Nephron progenitor cell (in vitro differentiated cells): Measurements from ENCODE around the gene EEF1AKMT3.

Experiments
- DNase-seq: peaks from one replicate; pipeline ENCODE4 v3.0.0; 2021
- H3K27ac Mint-ChIP-seq: 2 replicates; pipeline ENCODE4 v1.8.0; 2021; ENCODE audit warnings: mild to moderate bottlenecking, moderate library complexity, mixed read lengths
- H3K27me3 Mint-ChIP-seq: 2 replicates; pipeline ENCODE4 v1.8.0; 2021; ENCODE audit warnings: mild to moderate bottlenecking, low read depth, mixed read lengths; ENCODE audit not compliant: poor library complexity
- H3K36me3 Mint-ChIP-seq: 2 replicates; pipeline ENCODE4 v1.8.0; 2021; ENCODE audit warnings: low read depth, mixed read lengths
- H3K4me1 Mint-ChIP-seq: 2 replicates; pipeline ENCODE4 v1.8.0; 2021; ENCODE audit warnings: mixed read lengths
- H3K4me3 Mint-ChIP-seq: 2 replicates; pipeline ENCODE4 v1.8.0; 2021; ENCODE audit warnings: mild to moderate bottlenecking, moderate library complexity, mixed read lengths
- H3K9me3 Mint-ChIP-seq: 2 replicates; pipeline ENCODE4 v1.8.0; 2021; ENCODE audit warnings: mild to moderate bottlenecking, moderate library complexity, mixed read lengths
- CTCF ChIP-seq: fragments of 200-600 bp; sonication (generic); IDR thresholded peaks from 2 replicates; pipeline ENCODE4 v1.5.0; 2021; ENCODE audit warnings: antibody characterized with exemption

EEF1AKMT3 gene

DNA sequence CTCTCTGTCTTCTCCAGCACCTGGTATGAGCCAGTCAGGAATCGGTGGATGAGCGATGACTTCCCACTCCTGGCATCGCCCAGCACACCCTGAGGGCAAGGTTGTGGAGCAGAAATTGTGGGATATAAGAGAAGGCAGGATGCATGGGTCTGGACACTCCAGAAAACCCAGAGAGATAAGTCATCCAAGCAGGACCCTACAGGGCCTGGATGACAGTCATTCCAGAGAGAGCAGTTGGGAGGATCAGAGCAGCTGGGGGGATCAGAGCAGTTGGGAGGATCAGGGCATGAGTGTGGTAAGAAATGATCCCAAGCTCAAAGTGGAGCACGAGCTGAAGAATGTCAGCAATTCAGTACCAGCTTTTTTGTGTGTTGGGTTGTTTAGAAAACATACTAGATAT lies 37.8 kb upstream of the EEF1AKMT3 start:
- no peak for DNase-seq
- Mint-ChIP-seq H3K27ac (no peak overlapping the region), H3K9me3 (peaks cover 8% of the 10 kb centered on the region), H3K36me3 (no peaks in the 10 kb centered on the region), H3K4me1 (peaks cover 23% of the 10 kb centered on the region), H3K4me3 (no peak overlapping the region), H3K27me3 (peaks cover 98% of the 10 kb centered on the region)
- no peak for TF ChIP-seq CTCF

GRCh38 chr12:57735198-57735855 lies 37.1 kb upstream of the EEF1AKMT3 start:
- H3K9me3 Mint-ChIP-seq: peaks cover 8% of the 10 kb centered on the region
- no peaks in the 10 kb centered on the region for H3K36me3 Mint-ChIP-seq
- peaks cover 98% of the 10 kb centered on the region for H3K27me3 Mint-ChIP-seq
- no peak overlapping the region for H3K27ac Mint-ChIP-seq
- peaks cover 23% of the 10 kb centered on the region for H3K4me1 Mint-ChIP-seq
- DNase-seq: no peak
- no peak for TF ChIP-seq CTCF
- peak overlapping the region; percentile 24 for H3K4me3 Mint-ChIP-seq

DNA sequence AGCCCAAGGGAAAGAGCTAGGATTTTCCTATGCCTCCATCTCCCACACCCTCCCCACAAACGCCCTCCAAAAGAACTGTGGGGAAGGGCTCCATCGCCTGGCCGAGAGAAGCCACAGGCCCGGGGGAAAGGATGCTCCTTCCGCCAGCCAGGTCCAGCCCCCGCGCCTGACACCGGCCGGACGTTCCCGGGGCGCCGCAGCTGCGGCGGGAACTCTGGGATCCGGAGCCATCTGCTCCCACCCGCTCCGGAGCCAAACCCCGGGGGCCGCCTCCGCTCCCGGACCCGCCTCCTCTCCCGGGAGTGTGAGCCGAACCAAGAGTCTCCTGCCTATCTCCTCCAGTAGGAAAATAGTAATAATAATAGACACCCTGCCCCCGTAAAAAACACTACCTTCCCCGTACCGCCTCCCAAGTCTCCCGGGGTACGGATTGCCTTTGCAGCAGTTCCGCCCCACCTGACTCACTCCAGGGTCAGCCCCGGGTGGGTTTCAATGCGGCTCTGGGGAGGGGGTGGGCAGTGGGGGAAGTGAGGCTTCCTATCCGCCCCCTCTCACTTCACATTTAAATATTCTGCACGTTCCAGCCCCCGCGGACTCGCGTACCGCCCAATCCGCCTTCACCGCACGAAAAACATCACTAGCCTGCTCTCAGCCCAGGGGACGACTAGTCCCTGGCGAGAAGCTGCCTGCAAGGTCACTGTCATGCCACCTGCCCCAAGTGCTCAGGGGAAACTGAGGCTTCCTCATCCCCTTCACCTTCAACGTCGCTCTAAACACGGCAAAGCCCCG lies 36.3 kb upstream of the EEF1AKMT3 start:
- Mint-ChIP-seq H3K4me1 (peaks cover 23% of the 10 kb centered on the region), H3K4me3 (peak overlapping the region; percentile 76), H3K36me3 (no peaks in the 10 kb centered on the region), H3K9me3 (peaks cover 8% of the 10 kb centered on the region), H3K27ac (no peak overlapping the region), H3K27me3 (peaks cover 98% of the 10 kb centered on the region)
- TF ChIP-seq CTCF: no peak
- DNase-seq: peak; percentile 66

- peak overlapping the region; percentile 76 for H3K4me3 Mint-ChIP-seq
- no peak for DNase-seq
- H3K27ac Mint-ChIP-seq: no peak overlapping the region
- TF ChIP-seq CTCF: no peak
- peaks cover 98% of the 10 kb centered on the region for H3K27me3 Mint-ChIP-seq
- peaks cover 23% of the 10 kb centered on the region for H3K4me1 Mint-ChIP-seq
- peaks cover 8% of the 10 kb centered on the region for H3K9me3 Mint-ChIP-seq
- no peaks in the 10 kb centered on the region for H3K36me3 Mint-ChIP-seq
Measured at GRCh38 chr12:57736741-57737466, 35.5 kb upstream of the EEF1AKMT3 start.

DNA sequence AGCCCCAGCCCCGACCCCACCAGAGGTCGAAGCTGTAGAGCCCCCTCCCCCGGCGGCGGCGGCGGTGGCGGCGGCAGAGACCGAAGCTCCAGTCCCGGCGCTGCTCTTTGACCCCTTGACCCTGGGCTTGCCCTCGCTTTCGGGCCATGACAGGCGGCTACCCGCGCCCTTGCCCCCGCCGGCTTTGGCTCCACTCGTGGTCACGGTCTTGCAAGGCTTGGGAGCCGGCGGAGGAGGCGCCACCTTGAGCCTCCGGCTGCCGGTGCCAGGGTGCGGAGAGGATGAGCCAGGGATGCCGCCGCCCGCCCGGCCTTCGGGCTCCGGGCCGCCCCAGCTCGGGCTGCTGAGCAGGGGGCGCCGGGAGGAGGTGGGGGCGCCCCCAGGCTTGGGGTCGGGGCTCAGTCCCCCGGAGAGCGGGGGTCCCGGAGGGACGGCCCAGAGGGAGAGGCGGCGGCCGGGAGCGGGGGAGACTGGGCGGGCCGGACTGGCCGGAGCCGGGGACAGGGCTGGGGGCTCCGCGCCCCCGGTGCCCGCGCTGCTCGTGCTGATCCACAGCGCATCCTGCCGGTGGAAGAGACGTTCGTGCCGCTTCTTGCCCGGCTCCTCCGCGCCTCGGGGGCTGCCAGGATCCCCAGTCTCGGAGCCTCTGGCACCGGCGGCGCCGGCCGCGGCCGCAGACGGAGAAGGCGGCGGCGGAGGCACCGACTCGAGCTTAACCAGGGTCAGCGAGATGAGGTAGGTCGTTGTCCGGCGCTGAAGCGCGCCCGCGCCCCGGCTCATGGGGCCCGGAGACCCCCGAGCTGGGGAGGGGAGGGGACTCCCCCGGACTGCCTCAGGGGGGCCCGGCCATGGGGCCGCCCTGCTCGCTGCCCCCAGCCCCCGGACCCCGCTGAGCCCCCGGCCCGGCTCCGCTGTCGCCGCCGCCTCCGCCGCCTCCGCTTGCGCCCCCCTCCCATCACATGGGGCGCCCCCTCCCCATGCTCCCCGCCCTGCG lies 34.6 kb upstream of the EEF1AKMT3 start:
- DNase-seq: peak; percentile 64
- H3K4me1 Mint-ChIP-seq: peaks cover 23% of the 10 kb centered on the region
- no peak overlapping the region for H3K27ac Mint-ChIP-seq
- no peaks in the 10 kb centered on the region for H3K36me3 Mint-ChIP-seq
- no peak overlapping the region for H3K4me3 Mint-ChIP-seq
- peaks cover 8% of the 10 kb centered on the region for H3K9me3 Mint-ChIP-seq
- no peak for TF ChIP-seq CTCF
- H3K27me3 Mint-ChIP-seq: peaks cover 98% of the 10 kb centered on the region
